NT2/D1 (cell line): ENCODE results near the gene KLHL28.

ENCODE experiments used
- SUZ12 ChIP-seq: IDR thresholded peaks from 2 replicates; pipeline ENCODE4 v1.6.1; 2011; ENCODE audit not compliant: insufficient read length, insufficient read depth; ENCODE audit errors: extremely low read depth
- YY1 ChIP-seq: IDR thresholded peaks from 2 replicates; pipeline ENCODE4 v1.6.1; 2011; ENCODE audit not compliant: insufficient read length, insufficient read depth
- ZNF274 ChIP-seq: IDR thresholded peaks from 2 replicates; pipeline ENCODE4 v1.6.1; 2011; ENCODE audit warnings: mild to moderate bottlenecking, low read depth, low read length

GRCh38 chr14:44995770-44996294 lies 34.1 kb upstream of the KLHL28 start:
- no peak for TF ChIP-seq ZNF274
- no peak for TF ChIP-seq YY1
- TF ChIP-seq SUZ12 = no peak
